CD4-positive, alpha-beta T cell (primary cell): Measurements from ENCODE around the gene CLSTN1. TPM values are rescaled to one million over a fixed set of nuclear protein-coding genes. Genes with fewer than 3 reads are reported as not detected.

Experiments used
- ATAC-seq: fragments of 200-7000 bp; cut with Tn5 transposase; one replicate; pipeline ENCODE4 v1.10.0; 2022; ENCODE audit warnings: mild to moderate bottlenecking; ENCODE audit not compliant: poor library complexity
- CTCF ChIA-PET: fragments of 350-600 bp; sonication (Branson Sonifier 250); formaldehyde crosslinking; loops from one replicate; lab custom pipeline; 2021; ENCODE audit warnings: antibody characterized with exemption, inconsistent platforms; lab: Charles Lee
- POLR2A ChIA-PET: fragments of 350-600 bp; sonication (Branson Sonifier 250); formaldehyde crosslinking; loops from one replicate; lab custom pipeline; 2021; ENCODE audit warnings: antibody characterized with exemption, inconsistent platforms; lab: Charles Lee
- DNase-seq, 14 experiments: peaks; one replicate each; pipeline ENCODE4 v3.0.0-alpha.2; 2013 to 2020; ENCODE audit warnings: mixed read lengths in 2 of 14
- H3K27ac ChIP-seq, 2 donors: one replicate each; pipeline versions ENCODE4 v1.5.1 to v1.7.0; 2013; ENCODE audit warnings: low read length in 2 of 2, low read depth in 1 of 2, mild to moderate bottlenecking in 1 of 2
- H3K27me3 ChIP-seq, 2 experiments: 1 replicate in 1 of 2; 2 replicates in 1 of 2; pipeline versions ENCODE4 v1.6.1 to v1.7.0; 2013; ENCODE audit warnings: low read length in 2 of 2, control low read depth in 1 of 2, mild to moderate bottlenecking in 1 of 2, moderate library complexity in 1 of 2; ENCODE audit not compliant: insufficient read depth in 2 of 2, control insufficient read depth in 1 of 2
- H3K36me3 ChIP-seq: one replicate; pipeline ENCODE4 v1.6.1; 2013; ENCODE audit warnings: low read length, control low read depth; ENCODE audit not compliant: insufficient read depth
- H3K4me1 ChIP-seq: one replicate; pipeline ENCODE4 v1.6.1; 2013; ENCODE audit warnings: low read length, control low read depth; ENCODE audit not compliant: insufficient read depth
- H3K4me3 ChIP-seq: one replicate; pipeline ENCODE4 v1.5.1; 2013; ENCODE audit warnings: mild to moderate bottlenecking, low read length, moderate library complexity
- H3K9me3 ChIP-seq, 2 experiments: 1 replicate in 1 of 2; 2 replicates in 1 of 2; pipeline versions ENCODE4 v1.6.1 to v1.7.0; 2013; ENCODE audit warnings: low read length in 2 of 2, mild to moderate bottlenecking in 2 of 2, control low read depth in 1 of 2, moderate library complexity in 1 of 2; ENCODE audit not compliant: control insufficient read depth in 1 of 2, insufficient read depth in 1 of 2
- H3K27ac Mint-ChIP-seq: one replicate; pipeline ENCODE4 v1.8.0; 2020; ENCODE audit warnings: mixed read lengths
- H3K27me3 Mint-ChIP-seq: one replicate; pipeline ENCODE4 v1.8.0; 2021; ENCODE audit warnings: mixed read lengths
- H3K36me3 Mint-ChIP-seq: one replicate; pipeline ENCODE4 v1.8.0; 2021; ENCODE audit warnings: low read depth, mixed read lengths
- H3K4me1 Mint-ChIP-seq: one replicate; pipeline ENCODE4 v1.8.0; 2021; ENCODE audit warnings: low read depth, mixed read lengths
- H3K4me3 Mint-ChIP-seq: one replicate; pipeline ENCODE4 v1.8.0; 2020; ENCODE audit warnings: mild to moderate bottlenecking, mixed read lengths
- H3K9me3 Mint-ChIP-seq: one replicate; pipeline ENCODE4 v1.8.0; 2020; ENCODE audit warnings: mixed read lengths
- CTCF ChIP-seq: fragments of 200-600 bp; IDR thresholded peaks from one replicate; pipeline ENCODE4 v1.8.0; 2022; ENCODE audit warnings: antibody characterized with exemption, mild to moderate bottlenecking
- intact Hi-C, 2 experiments: fragments of 100-400 bp; cut with DNase I in 1 of 2; cut with micrococcal nuclease in 1 of 2; formaldehyde crosslinking; loops; one replicate each; pipeline versions ENCODE4 v1.15.1 to v1.9.0; 2023 to 2025; cut with DNase I, micrococcal nuclease
- total RNA-seq, 174 experiments: library from RNA in 2 of 174; stranded (reverse) in 2 of 174; gene quantifications; one replicate each; pipeline ENCODE4 v1.2.3 and lab custom pipeline; 2021 to 2026

Gene CLSTN1
- total RNA-seq, 2 experiments from 2014 or later = 66.8 to 68.1 TPM

- Histone ChIP-seq H3K27me3 (no peaks in the 10 kb centered on the region), H3K27ac (no peak overlapping the region), H3K4me1 (peaks cover 20% of the 10 kb centered on the region), H3K9me3 (peaks cover 0 to 7% of the 10 kb centered on the region in 2 experiments), H3K36me3 (peaks cover 83% of the 10 kb centered on the region), H3K4me3 (no peak overlapping the region)
- ATAC-seq (no peak), DNase-seq (no peak)
- intact Hi-C loops = no loop called here
- Mint-ChIP-seq H3K4me1 (peaks cover 34% of the 10 kb centered on the region), H3K4me3 (no peak overlapping the region), H3K36me3 (peaks cover 92% of the 10 kb centered on the region), H3K27ac (peak overlapping the region; percentile 77), H3K9me3 (no peaks in the 10 kb centered on the region), H3K27me3 (no peaks in the 10 kb centered on the region)
- ChIA-PET CTCF (no interaction called here), POLR2A (interaction anchor here (1.8 kb wide), 1 partner anchor 19 kb away, joined by 6 read pairs; no protein-coding TSS in a partner anchor)
- no peak for TF ChIP-seq CTCF
Observed at GRCh38 chr1:9737057-9737456, 86.7 kb downstream of the CLSTN1 start.

GRCh38 chr1:9736241-9736640 is 87.5 kb downstream of the CLSTN1 start:
- no peak for TF ChIP-seq CTCF
- no peak for DNase-seq
- H3K4me1 ChIP-seq = peaks cover 25% of the 10 kb centered on the region
- Mint-ChIP-seq H3K27me3 (no peaks in the 10 kb centered on the region), H3K27ac (no peak overlapping the region), H3K4me3 (no peak overlapping the region), H3K36me3 (peaks cover 92% of the 10 kb centered on the region), H3K4me1 (peaks cover 42% of the 10 kb centered on the region), H3K9me3 (no peaks in the 10 kb centered on the region)
- H3K27ac ChIP-seq = no peak overlapping the region
- peaks cover 0 to 7% of the 10 kb centered on the region in 2 experiments for H3K9me3 ChIP-seq
- POLR2A ChIA-PET = interaction anchor here (2.1 kb wide), 1 partner anchor 19 kb away, joined by 7 read pairs; no protein-coding TSS in a partner anchor
- no peak for ATAC-seq
- peaks cover 85% of the 10 kb centered on the region for H3K36me3 ChIP-seq
- H3K27me3 ChIP-seq = no peaks in the 10 kb centered on the region
- intact Hi-C loops = no loop called here
- CTCF ChIA-PET = no interaction called here
- H3K4me3 ChIP-seq = no peak overlapping the region

- peaks cover 92% of the 10 kb centered on the region for H3K36me3 Mint-ChIP-seq
- CTCF ChIA-PET = no interaction called here
- H3K27ac ChIP-seq = no peak overlapping the region
Observed at GRCh38 chr1:9735800-9736199, 88.0 kb downstream of the CLSTN1 start.

More at GRCh38 chr1:9735800-9736199, 88.0 kb downstream of the CLSTN1 start:
- peaks cover 0 to 7% of the 10 kb centered on the region in 2 experiments for H3K9me3 ChIP-seq
- no peak overlapping the region for H3K4me3 ChIP-seq
- intact Hi-C loops = no loop called here
- Mint-ChIP-seq H3K27me3 (no peaks in the 10 kb centered on the region), H3K9me3 (no peaks in the 10 kb centered on the region), H3K4me1 (peaks cover 45% of the 10 kb centered on the region), H3K27ac (peak overlapping the region; percentile 9), H3K4me3 (no peak overlapping the region)
- DNase-seq (no peak), ATAC-seq (no peak)
- peaks cover 30% of the 10 kb centered on the region for H3K4me1 ChIP-seq
- no peaks in the 10 kb centered on the region for H3K27me3 ChIP-seq
- H3K36me3 ChIP-seq = peaks cover 85% of the 10 kb centered on the region
- POLR2A ChIA-PET = interaction anchor here (1.2 to 2.1 kb wide), 2 partner anchors 18 to 84 kb away, joined by 3 to 7 read pairs; partner anchors contain the start of gene PIK3CD
- no peak for TF ChIP-seq CTCF
